HG03432 (cell line): ENCODE results near the gene MAGED4B.
"Not testable (repeated sequence)": the region's sequence is repeated elsewhere in the genome, so short reads cannot be mapped to it uniquely, and the experiment has no call there.

Experiments
- ATAC-seq: cut with Tn5 transposase; IDR thresholded peaks from one replicate; pipeline ENCODE4 v1.9.1; 2021; ENCODE audit warnings: mild to moderate bottlenecking, moderate library complexity; ENCODE audit not compliant: unreplicated experiment

MAGED4B gene, protein sequence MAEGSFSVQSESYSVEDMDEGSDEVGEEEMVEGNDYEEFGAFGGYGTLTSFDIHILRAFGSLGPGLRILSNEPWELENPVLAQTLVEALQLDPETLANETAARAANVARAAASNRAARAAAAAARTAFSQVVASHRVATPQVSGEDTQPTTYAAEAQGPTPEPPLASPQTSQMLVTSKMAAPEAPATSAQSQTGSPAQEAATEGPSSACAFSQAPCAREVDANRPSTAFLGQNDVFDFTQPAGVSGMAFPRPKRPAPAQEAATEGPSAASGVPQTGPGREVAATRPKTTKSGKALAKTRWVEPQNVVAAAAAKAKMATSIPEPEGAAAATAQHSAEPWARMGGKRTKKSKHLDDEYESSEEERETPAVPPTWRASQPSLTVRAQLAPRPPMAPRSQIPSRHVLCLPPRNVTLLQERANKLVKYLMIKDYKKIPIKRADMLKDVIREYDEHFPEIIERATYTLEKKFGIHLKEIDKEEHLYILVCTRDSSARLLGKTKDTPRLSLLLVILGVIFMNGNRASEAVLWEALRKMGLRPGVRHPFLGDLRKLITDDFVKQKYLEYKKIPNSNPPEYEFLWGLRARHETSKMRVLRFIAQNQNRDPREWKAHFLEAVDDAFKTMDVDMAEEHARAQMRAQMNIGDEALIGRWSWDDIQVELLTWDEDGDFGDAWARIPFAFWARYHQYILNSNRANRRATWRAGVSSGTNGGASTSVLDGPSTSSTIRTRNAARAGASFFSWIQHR

DNA sequence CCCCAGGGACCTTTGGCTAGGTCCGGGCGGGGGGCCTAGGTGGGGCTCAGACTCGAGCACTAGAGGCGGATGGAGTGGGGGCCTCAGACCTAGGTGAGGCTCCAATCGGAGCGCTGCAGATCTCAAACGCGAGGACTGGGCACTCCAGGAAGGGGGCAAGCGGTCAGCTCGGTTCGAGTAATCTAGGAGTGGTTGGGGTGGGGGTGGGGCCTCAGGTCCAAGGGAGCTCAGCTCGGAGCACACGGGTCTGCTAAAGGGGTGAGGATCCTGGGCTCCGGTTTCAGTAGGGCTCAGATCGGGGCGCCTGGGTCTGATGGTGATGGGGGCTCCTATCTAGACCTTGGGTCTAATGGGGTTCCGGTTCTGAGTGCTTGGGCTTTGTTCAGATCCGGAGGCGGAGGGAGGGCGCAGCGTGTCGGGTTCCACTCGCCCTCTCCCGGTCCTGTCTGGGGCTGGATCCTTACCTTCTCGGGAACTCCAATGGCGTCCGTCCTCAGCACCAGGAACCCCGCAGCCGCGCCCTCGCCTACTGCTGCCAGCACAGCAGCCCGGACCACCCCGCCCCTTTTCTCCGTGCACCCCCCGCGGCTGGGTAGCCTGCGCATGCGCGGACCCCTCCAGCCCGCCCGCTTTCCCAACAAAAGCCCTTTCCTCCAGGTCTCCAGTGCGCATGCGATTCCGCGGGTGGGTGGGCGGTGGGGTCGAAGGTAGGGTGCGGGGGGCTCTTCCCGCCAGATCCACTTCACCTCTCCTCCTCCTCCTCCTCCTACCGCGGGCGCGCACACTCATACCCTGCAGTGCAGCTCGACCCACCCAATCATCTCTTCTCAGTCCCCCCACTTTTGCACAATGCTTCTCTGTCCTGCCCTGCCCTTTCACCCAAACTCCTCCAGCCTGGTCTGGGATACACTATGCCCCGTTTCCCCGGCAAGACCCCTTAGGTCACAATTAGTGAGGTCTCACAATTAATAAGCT is at the start of gene MAGED4B:
Gene MAGED4B, minus strand, starts transcription at position 518 of the 975 bp plus-strand sequence. CDS start 1,011 bp downstream, outside the sequence.
- ATAC-seq, result not testable (repeated sequence)

DNA sequence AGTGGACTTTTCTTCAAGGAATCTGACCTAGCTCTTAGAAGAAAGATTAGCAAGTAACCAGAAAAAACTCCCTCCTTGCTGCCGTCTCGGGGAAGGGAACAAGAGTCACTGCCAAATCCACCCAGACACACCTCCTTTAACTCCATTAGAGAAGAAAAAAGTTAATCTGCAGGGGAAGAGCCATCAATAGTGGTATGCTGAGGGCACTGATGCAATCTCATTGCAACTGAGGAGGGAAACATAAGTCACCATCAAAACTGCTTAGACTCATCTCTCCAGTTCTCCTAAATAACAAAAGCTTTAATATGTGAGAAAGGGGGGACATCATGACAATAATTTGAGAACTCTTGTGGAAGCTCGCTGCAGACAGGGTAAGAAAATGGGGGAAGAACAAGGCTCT is 49.3 kb upstream of the MAGED4B start:
- ATAC-seq, result no peak

DNA sequence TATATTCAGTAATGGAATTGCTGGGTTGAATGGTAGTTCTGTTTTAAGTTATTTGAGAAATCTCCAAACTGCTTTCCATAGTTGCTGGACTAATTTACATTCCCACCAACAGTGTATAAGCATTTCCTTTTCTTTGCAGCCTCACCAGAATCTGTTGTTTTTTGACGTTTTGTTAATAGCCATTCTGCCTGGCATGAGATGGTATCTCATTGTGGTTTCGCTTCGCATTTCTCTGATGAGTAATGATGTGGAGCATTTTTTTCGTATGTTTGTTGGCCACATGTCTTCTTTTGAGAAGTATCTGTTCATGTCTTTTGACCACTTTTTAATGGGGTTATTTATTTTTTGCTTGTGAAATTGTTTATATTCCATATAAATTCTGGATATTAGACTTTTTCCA is 13.6 kb upstream of the MAGED4B start:
- no peak for ATAC-seq

DNA sequence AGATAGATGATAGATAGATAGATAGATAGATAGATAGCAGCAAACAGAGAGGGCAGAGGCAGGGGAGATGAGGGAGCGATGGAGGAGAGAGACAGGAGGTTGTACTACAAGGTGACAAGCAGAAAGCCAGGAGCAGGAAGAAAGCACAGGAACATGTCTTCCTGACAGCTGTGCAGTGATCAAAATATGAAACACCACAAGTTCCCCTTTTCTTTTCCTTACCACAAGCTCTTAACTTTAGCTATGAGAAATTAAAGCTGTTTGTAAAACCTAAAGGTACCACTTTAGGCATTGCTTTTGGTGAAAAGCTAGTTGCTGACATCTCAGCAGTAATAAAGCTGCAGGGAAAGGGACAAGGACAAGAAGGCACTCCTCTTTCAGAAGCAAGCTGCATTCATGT is 9.1 kb upstream of the MAGED4B start:
- ATAC-seq, result no peak

DNA sequence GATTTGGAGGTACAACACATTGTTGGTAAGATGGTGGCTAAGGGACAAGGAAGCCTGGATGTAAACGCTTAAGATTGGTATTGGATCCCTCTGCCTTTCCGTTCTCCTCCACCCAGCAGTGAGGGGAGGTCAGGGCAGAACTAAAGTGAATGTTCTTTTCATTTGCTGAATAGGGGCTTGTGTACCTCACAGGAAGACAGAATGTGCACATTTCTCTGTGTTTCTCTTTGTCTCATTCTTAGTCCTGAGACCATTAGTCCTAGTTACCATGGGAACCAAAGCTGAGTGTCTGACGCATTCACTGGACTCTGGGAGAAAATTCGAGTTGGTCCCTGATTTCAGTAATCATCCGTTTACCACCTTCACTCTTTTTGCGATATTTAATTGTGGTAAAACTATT is 26.7 kb downstream of the MAGED4B start:
- ATAC-seq, result not testable (repeated sequence)

DNA sequence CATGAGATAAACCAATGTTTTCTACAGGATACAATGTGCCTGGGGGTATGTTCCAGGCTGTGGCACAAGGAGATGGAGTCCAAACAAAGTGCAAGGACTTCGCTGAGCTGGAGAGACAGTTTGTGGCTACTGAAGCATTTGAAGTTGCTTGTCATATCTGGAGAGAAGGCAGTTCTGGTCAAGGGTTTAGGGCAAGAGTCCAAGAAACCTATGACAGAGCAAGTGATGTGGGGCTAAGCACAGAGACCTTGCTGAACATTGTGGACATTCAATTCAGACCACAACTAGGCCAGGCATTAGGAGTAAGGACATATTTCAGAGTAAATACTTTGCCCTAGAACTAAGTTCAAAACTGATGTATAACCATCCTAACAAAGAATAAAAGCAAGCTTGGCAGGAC is 34.8 kb downstream of the MAGED4B start:
- no peak for ATAC-seq

DNA sequence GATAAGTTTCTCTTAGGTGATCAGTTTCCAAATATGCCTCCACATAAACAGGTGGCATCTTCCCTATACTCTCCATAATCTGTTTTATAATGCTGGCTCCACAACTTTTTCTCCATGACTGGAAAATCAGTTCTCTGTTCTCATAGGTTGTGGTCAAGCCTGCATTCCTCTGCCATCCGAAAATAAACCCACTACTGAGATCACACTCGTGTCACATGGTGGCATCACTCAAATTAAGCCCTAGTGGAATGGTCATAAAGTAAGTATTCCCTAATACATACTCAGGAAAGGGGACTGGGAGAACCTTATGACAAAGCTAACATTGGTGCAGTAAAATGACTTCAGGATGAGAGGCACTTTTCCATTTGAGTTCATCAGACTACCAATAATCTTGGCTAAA is 37.6 kb downstream of the MAGED4B start:
- no peak for ATAC-seq

DNA sequence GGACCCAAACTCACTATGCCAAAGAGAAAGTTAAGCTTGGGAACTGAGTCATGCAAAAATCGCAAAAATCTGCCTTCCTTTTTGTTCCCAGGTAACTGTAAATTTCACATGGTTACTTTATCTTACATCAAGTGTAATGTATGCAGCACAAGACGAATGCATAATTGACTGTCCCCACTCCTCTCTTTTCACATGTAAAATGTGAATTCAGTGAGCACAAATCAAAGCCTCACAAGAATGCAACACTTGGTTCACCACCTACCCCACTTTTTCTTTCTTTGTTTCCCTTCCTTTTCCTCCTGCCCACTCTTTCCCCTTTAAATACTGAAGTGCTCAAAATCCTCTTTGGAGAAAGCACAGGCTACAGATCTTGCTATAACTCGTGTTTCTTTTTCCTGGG is 53.2 kb downstream of the MAGED4B start:
- no peak for ATAC-seq
